Measurements from ENCODE around the gene KRT3.

The KRT3 gene

DNA sequence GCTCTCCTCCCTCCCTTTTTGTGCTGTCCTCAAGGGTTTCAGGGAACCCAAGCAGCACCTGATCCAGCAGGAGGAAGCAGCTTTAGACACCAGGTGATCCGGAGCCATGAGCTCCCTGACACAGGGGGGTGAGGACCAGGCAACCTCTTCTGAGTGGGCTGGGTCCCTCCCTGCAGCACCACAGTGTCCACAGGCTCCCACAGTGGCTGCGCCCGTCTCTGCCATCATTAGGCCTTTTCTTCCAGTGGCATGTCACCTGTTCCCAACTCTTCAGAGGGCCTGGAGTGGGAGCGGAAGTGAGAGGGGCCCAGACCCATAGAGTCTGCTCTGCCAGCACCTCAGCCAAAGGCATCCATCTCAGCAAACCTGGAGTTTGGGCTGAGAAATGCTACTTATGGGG is 18.4 kb downstream of the KRT3 start:
- TF ChIP-seq, protein P1, sequence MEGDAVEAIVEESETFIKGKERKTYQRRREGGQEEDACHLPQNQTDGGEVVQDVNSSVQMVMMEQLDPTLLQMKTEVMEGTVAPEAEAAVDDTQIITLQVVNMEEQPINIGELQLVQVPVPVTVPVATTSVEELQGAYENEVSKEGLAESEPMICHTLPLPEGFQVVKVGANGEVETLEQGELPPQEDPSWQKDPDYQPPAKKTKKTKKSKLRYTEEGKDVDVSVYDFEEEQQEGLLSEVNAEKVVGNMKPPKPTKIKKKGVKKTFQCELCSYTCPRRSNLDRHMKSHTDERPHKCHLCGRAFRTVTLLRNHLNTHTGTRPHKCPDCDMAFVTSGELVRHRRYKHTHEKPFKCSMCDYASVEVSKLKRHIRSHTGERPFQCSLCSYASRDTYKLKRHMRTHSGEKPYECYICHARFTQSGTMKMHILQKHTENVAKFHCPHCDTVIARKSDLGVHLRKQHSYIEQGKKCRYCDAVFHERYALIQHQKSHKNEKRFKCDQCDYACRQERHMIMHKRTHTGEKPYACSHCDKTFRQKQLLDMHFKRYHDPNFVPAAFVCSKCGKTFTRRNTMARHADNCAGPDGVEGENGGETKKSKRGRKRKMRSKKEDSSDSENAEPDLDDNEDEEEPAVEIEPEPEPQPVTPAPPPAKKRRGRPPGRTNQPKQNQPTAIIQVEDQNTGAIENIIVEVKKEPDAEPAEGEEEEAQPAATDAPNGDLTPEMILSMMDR (conservative IDR thresholded peaks at IDR 0.05), result no peak

DNA sequence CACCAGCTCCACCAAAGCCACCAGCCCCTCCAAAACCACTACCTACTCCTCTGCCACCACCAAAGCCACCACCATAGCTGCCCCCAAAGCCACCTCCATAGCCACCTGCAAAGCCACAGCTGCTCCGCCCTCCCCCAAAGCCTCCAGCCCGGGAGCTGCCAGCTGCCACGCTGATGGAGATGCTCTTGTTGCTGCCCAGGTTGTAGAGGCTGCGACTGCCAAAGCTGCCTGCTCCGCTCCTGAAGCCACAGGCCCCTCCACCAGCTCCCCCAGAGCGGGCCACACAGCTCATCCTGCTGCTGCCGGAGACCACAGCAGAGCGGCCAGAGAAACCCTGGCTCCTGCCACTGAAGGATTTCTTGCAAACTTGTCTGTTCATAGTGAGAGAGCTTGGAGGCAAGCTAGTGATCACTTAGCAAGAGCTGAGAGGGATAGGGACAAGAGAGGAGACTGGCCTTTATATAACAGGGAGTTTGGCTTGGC is 19.0 kb downstream of the KRT3 start, which contains the start of gene KRT76:
KRT76 (minus strand) TSS at position 433 of the 483 bp plus-strand sequence; CDS start at position 379, 54 bp downstream.
- H3K27ac ChIP-seq, result no peak within 1 kb of the TSS
- TF ChIP-seq, protein P1 (conservative IDR thresholded peaks at IDR 0.05), result no peak

More for the DNA sequence above, 18.4 kb downstream of the KRT3 start:
- no peak overlapping the region for H3K27ac ChIP-seq

DNA sequence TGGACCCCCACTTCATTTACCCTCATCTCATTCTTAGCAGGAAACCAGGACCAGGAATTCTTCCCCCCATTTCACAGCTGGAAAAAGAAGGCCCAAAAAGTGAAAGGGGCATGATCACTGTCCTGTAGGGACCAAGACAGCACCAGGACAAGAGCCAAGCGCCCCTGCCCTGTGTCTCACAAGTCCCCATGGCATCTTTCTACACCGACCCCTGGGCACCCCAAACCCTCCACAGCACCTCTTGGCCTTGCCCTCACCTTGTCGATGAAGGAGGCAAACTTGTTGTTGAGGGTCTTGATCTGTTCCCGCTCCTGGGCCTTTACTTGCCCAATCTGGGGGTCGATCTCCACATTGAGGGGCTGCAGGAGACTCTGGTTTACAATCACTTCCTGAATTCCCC is 19.5 kb downstream of the KRT3 start:
- TF ChIP-seq, protein P1 (conservative IDR thresholded peaks at IDR 0.05), result no peak

DNA sequence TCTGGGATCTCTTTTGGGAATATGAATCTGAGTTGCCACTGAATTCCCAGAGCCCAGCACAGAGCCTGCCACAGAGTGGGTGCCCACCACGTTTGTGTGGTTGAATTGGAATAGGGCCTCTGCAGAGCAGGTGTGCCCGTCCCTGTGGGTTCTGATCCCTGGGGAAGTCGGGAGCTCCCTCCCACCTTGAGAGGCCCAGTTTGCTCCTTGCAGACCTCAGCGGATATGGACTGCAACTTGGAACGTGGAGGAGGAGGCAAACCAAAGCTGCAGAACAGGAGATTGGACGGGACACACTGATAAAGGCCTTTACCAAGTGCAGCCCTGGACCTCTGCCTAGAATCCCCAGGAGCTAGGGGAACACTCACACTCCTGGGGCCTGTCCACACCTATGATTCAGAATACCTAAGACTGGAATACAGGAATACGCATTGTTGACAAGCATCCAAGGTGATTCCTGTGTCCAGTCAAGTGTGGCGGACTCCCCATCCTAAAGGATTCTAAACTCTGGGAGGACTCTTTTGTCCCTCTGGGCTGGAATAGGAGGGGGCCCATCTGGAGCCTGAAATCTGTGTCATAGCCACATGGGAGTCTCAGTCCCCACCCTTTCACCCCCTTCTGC is 21.2 kb downstream of the KRT3 start:
- TF ChIP-seq, protein P1 (conservative IDR thresholded peaks at IDR 0.05), result no peak

More for the DNA sequence above, 19.5 kb downstream of the KRT3 start:
- H3K27ac ChIP-seq, result no peak overlapping the region

DNA sequence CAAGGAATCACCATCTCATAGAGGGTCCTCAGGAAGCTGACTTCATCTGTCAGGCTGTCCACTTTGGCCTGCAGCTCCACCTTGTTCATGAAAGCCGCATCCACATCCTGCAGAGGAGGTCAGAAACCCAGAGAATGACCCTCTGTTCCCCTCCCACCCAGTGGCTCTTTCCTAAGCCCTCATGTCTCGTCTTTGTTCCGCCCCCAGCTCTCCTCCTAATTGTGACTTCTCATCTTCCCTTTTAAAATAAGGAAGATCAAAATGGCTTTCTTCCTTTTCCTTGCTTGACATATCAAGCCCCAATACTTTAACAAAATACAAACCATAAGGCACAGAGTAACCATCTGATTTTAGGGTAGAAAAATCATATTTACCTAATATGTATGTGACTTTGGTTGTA is 23.1 kb downstream of the KRT3 start:
- TF ChIP-seq, protein P1 (conservative IDR thresholded peaks at IDR 0.05), result no peak
- no peak overlapping the region for H3K27ac ChIP-seq

More for the DNA sequence above, 21.2 kb downstream of the KRT3 start:
- H3K27ac ChIP-seq, result no peak overlapping the region

DNA sequence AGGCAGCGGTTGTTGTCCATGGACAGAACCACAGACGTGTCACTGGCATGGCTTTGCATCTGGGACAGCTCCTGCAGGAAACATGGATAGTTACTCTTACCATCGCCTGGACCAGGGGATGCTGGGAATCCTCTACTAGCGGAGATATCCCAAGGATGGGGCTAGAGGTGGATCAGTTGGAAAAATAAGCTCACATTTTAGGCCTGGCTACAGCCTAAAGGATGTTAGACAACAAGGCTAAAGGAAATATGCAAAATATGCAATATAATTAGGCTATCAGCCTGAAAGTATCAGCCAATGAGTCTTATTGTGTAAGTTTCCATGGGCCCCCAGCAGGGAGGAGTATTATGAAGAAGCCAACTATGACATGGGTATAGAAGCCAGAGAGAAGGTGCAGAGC is 23.7 kb downstream of the KRT3 start:
- TF ChIP-seq, protein P1 (conservative IDR thresholded peaks at IDR 0.05), result no peak
- H3K27ac ChIP-seq, result no peak overlapping the region

DNA sequence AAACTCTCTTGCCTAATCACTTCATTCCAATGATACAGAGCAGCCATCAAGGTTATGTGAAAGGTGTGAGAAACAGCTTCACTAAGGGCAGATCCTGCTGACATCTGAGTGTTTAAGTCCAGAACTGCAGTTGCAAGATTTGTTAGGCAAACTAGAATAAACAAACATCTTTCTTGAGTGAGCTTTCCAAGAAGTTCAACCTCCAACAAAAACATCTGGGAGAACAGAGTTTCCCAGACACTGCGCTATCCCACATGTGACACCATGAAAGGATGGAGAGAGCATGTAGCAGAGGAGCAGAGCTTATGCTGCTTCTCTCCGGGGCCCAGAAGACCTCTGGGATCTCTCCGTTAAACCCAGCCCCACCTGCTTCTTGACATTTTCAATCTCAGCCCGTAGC is 24.4 kb downstream of the KRT3 start:
- no peak overlapping the region for H3K27ac ChIP-seq
- TF ChIP-seq, protein P1 (conservative IDR thresholded peaks at IDR 0.05), result no peak
